Inflammatory macrophage treated with lipopolysaccharide for 1 hour (primary cell): ENCODE measurements around the gene DIP2C.

Experiments used
- DNase-seq, 2 donors: peaks; one replicate each; pipeline ENCODE4 v3.0.0-alpha.2; 2020 to 2022

Gene DIP2C

GRCh38 chr10:241966-242643, 447.4 kb downstream of the DIP2C start:
- no peak for DNase-seq

GRCh38 chr10:241451-241850, 448.0 kb downstream of the DIP2C start:
- DNase-seq, result no peak

GRCh38 chr10:239109-239508, 450.4 kb downstream of the DIP2C start:
- DNase-seq, result no peak

- DNase-seq, result no peak
Measured at GRCh38 chr10:235915-236314, 453.6 kb downstream of the DIP2C start.

GRCh38 chr10:234708-235406, 454.6 kb downstream of the DIP2C start:
- DNase-seq, result no peak

GRCh38 chr10:232878-233277, 456.6 kb downstream of the DIP2C start:
- DNase-seq, result no peak

- DNase-seq, result no peak
Measured at GRCh38 chr10:232061-232460, 457.4 kb downstream of the DIP2C start.

GRCh38 chr10:230758-231157, 458.7 kb downstream of the DIP2C start:
- DNase-seq, result no peak

- no peak for DNase-seq
Measured at GRCh38 chr10:228366-228765, 461.1 kb downstream of the DIP2C start.

- DNase-seq, result peak in 1 of 2 donors; percentile 18
Measured at GRCh38 chr10:227014-227413, 462.5 kb downstream of the DIP2C start.

GRCh38 chr10:226018-226417, 463.4 kb downstream of the DIP2C start:
- DNase-seq, result no peak

GRCh38 chr10:224571-224970, 464.9 kb downstream of the DIP2C start:
- DNase-seq, result no peak
